K562 (cell line): ENCODE measurements around the gene CMTM1. TPM values are rescaled to one million over a fixed set of nuclear protein-coding genes. Genes with fewer than 3 reads are reported as not detected.

ENCODE experiments used
- BCL6 ChIP-seq: fragments of 250-450 bp; sonication (Bioruptor Pico); IDR thresholded peaks from 2 replicates; pipeline ENCODE4 v1.4.0; 2020
- DPF2 ChIP-seq: fragments of 450-650 bp; IDR thresholded peaks from 2 replicates; pipeline ENCODE4 v1.6.1; 2016
- E2F3 ChIP-seq: fragments of 250-450 bp; sonication (Bioruptor Pico); IDR thresholded peaks from 2 replicates; pipeline ENCODE4 v1.4.0; 2020; ENCODE audit warnings: mild to moderate bottlenecking
- ETV1 ChIP-seq: fragments of 450-650 bp; conservative IDR thresholded peaks from 2 replicates; pipeline ENCODE4 v1.6.1; 2016; ENCODE audit warnings: missing genetic modification characterization, control low read depth, low read depth, missing compliant biosample characterization
- GABPA ChIP-seq: fragments of 200-800 bp; sonication (Bioruptor generic); conservative IDR thresholded peaks from 2 replicates; pipeline ENCODE4 v1.6.1; 2016; ENCODE audit warnings: low read depth, missing genetic modification characterization, missing compliant biosample characterization
- GATAD2A ChIP-seq: fragments of 450-650 bp; IDR thresholded peaks from 2 replicates; pipeline ENCODE4 v1.6.1; 2017
- IRF2 ChIP-seq: sonication (generic); formaldehyde crosslinking; IDR thresholded peaks from 2 replicates; pipeline ENCODE4 v1.8.1; 2022; ENCODE audit warnings: mild to moderate bottlenecking, missing genetic modification reagents
- MAFG ChIP-seq: fragments of 450-650 bp; conservative IDR thresholded peaks from 2 replicates; pipeline ENCODE4 v1.6.1; 2016; ENCODE audit warnings: missing genetic modification characterization, missing compliant biosample characterization
- NELFE ChIP-seq: IDR thresholded peaks from 2 replicates; pipeline ENCODE4 v1.6.1; 2011; ENCODE audit warnings: mild to moderate bottlenecking; ENCODE audit not compliant: insufficient read depth, insufficient read length
- NR2F6 ChIP-seq: fragments of 450-650 bp; formaldehyde crosslinking; IDR thresholded peaks from 2 replicates; pipeline ENCODE4 v1.4.0; 2020; ENCODE audit warnings: mild to moderate bottlenecking
- PBX2 ChIP-seq, 2 experiments: IDR thresholded peaks in 1 of 2; conservative IDR thresholded peaks in 1 of 2; 2 replicates each; pipeline ENCODE4 v1.6.1; 2016; ENCODE audit warnings: low read depth in 2 of 2, mild to moderate bottlenecking in 1 of 2, missing compliant biosample characterization in 1 of 2, missing genetic modification characterization in 1 of 2, moderate library complexity in 1 of 2
- SAFB ChIP-seq: fragments of 200-400 bp; formaldehyde crosslinking; IDR thresholded peaks from 2 replicates; pipeline ENCODE4 v1.6.1; 2017; ENCODE audit warnings: low read depth, low read length, borderline replicate concordance
- SMAD3 ChIP-seq: fragments of 450-650 bp; formaldehyde crosslinking; conservative IDR thresholded peaks from 2 replicates; pipeline ENCODE4 v1.4.0; 2020; ENCODE audit warnings: mild to moderate bottlenecking
- SMARCE1 ChIP-seq: fragments of 450-650 bp; IDR thresholded peaks from 2 replicates; pipeline ENCODE4 v1.7.1; 2016; ENCODE audit warnings: mild to moderate bottlenecking
- SPI1 ChIP-seq: IDR thresholded peaks from 2 replicates; pipeline ENCODE4 v1.6.1; 2011; ENCODE audit warnings: low read depth, low read length, control low read depth, borderline replicate concordance
- TBP ChIP-seq: optimal IDR thresholded peaks from 2 replicates; pipeline ENCODE3; 2011; ENCODE audit warnings: low read depth, low read length, improper control_type of control experiment
- ZBED1 ChIP-seq: IDR thresholded peaks from 2 replicates; pipeline ENCODE4 v1.6.1; 2014
- ZKSCAN1 ChIP-seq: fragments of 150-350 bp; IDR thresholded peaks from 2 replicates; pipeline ENCODE4 v1.6.1; 2016; ENCODE audit warnings: low read depth, low read length
- ZNF24 ChIP-seq: fragments of 450-650 bp; IDR thresholded peaks from 2 replicates; pipeline ENCODE4 v1.6.1; 2016
- ZNF316 ChIP-seq: fragments of 450-650 bp; IDR thresholded peaks from 2 replicates; pipeline ENCODE4 v1.6.1; 2016
- ZNF764 ChIP-seq: fragments of 250-450 bp; sonication (Bioruptor Pico); IDR thresholded peaks from 2 replicates; pipeline ENCODE4 v1.4.0; 2020; ENCODE audit warnings: low read depth, mild to moderate bottlenecking, moderate library complexity
- ZNF778 ChIP-seq: fragments of 450-650 bp; formaldehyde crosslinking; IDR thresholded peaks from 2 replicates; pipeline ENCODE4 v1.4.0; 2020; ENCODE audit warnings: mild to moderate bottlenecking, moderate library complexity
- polyA plus RNA-seq, 8 experiments: library from polyadenylated mRNA; depleted of rRNA in 4 of 8; stranded (reverse) in 5 of 8; unstranded in 3 of 8; fragments of >200 nt; fragmentation: Nextera tagmentation in 2 of 8; fragmentation: Illumina TruSeq in 1 of 8; extraction: Ambion mirVana in 2 of 8; extraction: Trizol in 1 of 8; gene quantifications; 2 replicates each; pipeline versions ENCODE4 v1.2.1 to v1.2.3, GENCODE V29; 2011 to 2014; ENCODE audit warnings: inconsistent platforms in 1 of 8, missing spikeins in 1 of 8
- total RNA-seq, 7 experiments: library from RNA; depleted of rRNA in 6 of 7; stranded (reverse); fragments of >200 nt in 6 of 7; fragmentation: Illumina TruSeq in 2 of 7; extraction: Trizol in 2 of 7; gene quantifications; 2 replicates each; pipeline versions ENCODE4 v1.2.1 to v1.2.3, GENCODE V29; 2011 to 2021; ENCODE audit warnings: low replicate concordance in 1 of 7

Gene CMTM1
- total and polyA plus RNA-seq, 9 of the 15 experiments (the other 6 are each of a cell fraction or from before 2014, with no cell fraction given), result 0.25 to 2.6 (median 1.1) TPM; not detected in 2

GRCh38 chr16:66551348-66551759 is 14.9 kb upstream of the CMTM1 start (continued):
- TF ChIP-seq GABPA (tag) (peak; percentile 64), PBX2 (CRISPR knock-in tag; IDR thresholded peaks at IDR 0.05; ENCODE audit: low read depth) (no peak), PBX2 (tag; conservative IDR thresholded peaks at IDR 0.05; ENCODE audit: low read depth) (peak; percentile 9; the same call in 1 of the 2 replicates), GATAD2A (no peak), TBP (peak; percentile 61), NR2F6 (CRISPR knock-in tag) (no peak), NELFE (no peak), SPI1 (peak; percentile 41; the same call in 1 of the 2 replicates), ZBED1 (no peak), SMARCE1 (0 out of 2 replicates have a peak, but pooled peaks have one; percentile 34), ZNF24 (0 out of 2 replicates have a peak, but pooled peaks have one; percentile 19), E2F3 (CRISPR knock-in tag) (no peak), SMAD3 (CRISPR knock-in tag) (no peak), MAFG (tag) (peak; percentile 91), IRF2 (CRISPR knock-in tag) (no peak), ZNF316 (peak; percentile 98), BCL6 (CRISPR knock-in tag) (no peak), ZNF778 (CRISPR knock-in tag) (no peak), DPF2 (peak; percentile 58), ZKSCAN1 (0 out of 2 replicates have a peak, but pooled peaks have one; percentile 47), ZNF764 (peak; percentile 62; the same call in 1 of the 2 replicates), ETV1 (tag) (peak; percentile 76), SAFB (no peak)
